OCI-LY7 (cell line): ENCODE results near the gene MGMT.

Experiments
- CTCF ChIP-seq: fragments of 200-600 bp; sonication (generic); conservative IDR thresholded peaks from 2 replicates; pipeline ENCODE4 v1.5.1; 2014; ENCODE audit warnings: mild to moderate bottlenecking, antibody characterized with exemption, low read length, moderate library complexity, mixed read lengths
- EZH2phosphoT487 ChIP-seq: fragments of 200-600 bp; sonication (generic); IDR thresholded peaks from 2 replicates; pipeline ENCODE4 v1.6.1; 2018; ENCODE audit warnings: low read depth, borderline replicate concordance, mild to moderate bottlenecking, mixed run types, antibody characterized with exemption, low read length, moderate library complexity, mixed read lengths

- no peak for TF ChIP-seq CTCF
- TF ChIP-seq EZH2phosphoT487: no peak
Observed at GRCh38 chr10:129725482-129725881, 258.4 kb downstream of the MGMT start.
